HG02981 (cell line): ENCODE data around the gene SPG7.

Experiments
- ATAC-seq: cut with Tn5 transposase; IDR thresholded peaks from one replicate; pipeline ENCODE4 v1.9.1; 2021; ENCODE audit warnings: mild to moderate bottlenecking, moderate library complexity; ENCODE audit not compliant: unreplicated experiment

The SPG7 gene

GRCh38 chr16:89484923-89485679, 23.1 kb upstream of the SPG7 start:
- peak; percentile 49 for ATAC-seq

GRCh38 chr16:89485701-89486246, 22.4 kb upstream of the SPG7 start:
- ATAC-seq = no peak

DNA sequence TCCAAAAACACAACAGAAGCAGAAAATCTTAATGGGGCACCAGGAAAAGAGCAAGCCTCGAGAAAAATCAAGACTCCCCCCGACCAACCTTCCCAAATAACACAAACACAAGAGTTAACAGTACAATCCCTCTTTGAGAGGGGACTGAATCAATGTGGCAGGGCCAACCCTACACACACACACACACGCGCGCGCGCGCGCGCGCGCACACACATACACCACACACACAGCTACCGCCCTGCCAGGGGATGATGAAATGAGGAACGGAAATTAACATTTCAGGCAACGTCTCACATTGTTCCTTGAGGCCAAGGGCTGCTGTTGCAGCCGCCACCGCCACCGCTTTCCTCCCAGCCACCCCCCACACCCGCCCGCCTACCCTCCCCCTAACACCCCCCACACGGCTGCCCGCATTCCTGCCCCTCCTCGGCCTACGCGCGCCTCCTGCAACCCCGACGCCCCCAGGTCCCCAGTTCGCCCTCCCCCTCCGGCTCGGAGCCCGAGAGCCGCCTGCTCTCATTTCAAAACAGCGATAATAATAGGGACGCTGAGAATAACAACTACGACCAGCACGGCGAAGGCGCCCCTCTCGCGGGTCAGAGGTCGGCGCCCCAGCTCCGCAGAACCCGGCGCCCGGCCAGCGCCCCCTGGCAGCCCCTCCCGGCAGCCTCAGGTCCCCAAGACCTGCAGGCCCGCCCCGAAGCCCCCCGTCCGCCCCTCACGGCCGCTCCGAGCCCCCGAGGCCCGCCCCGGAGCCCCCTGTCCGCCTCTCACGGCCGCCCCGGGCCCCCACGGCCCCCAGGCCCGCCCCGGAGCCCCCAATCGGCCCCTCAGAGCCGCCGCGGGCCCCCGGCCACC, 18.9 kb upstream of the SPG7 start:
- ATAC-seq = peak; percentile 24

- no peak for ATAC-seq
Observed at GRCh38 chr16:89489898-89490438, 18.2 kb upstream of the SPG7 start.

DNA sequence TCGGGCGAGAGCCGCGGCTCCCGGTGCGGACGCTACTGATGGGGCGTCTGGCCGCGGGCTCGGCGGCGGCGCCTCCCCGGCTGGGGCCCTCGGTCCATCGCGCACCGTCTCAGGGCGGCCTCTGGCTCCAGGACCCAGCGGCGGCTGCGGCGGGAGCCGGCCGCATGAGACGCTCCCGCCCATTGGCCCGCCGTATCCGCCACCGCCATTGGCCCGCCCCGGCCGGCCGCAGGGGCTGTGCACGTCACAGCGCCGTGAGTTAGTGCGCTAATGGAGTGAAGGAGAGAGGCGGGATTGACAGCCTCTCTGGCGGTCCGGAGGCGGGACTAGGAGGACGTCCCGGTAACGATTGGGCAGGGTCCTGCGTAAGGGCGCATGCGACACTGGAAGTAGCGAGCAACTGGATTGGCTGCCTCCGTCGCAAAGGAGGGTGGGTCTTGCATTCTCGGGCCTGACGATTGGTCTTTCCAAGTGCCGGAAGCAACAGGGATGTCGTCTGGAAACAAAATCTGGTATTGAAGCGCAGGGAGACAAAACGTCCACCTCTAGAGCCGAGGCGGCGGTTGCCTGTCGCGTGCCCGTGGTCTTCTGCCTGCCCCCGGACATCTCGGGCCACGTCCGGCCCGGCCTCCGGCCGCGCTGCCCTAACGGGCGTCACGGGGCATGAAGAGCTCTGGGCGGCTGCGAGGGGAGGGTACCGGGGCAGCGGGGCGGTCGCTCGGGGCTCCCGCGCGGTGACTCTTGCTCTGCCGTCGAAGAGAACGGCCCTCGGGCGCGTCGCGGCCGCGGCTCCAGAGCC, 17.6 kb upstream of the SPG7 start, which contains the start of gene ANKRD11:
Gene ANKRD11, minus strand, starts transcription at position 123 of the 799 bp plus-strand sequence. CDS start 173,542 bp downstream, outside the sequence.
- ATAC-seq = peak; percentile 85

- no peak for ATAC-seq
Observed at GRCh38 chr16:89491238-89491869, 16.8 kb upstream of the SPG7 start.

GRCh38 chr16:89491974-89492687, 16.1 kb upstream of the SPG7 start:
- no peak for ATAC-seq

DNA sequence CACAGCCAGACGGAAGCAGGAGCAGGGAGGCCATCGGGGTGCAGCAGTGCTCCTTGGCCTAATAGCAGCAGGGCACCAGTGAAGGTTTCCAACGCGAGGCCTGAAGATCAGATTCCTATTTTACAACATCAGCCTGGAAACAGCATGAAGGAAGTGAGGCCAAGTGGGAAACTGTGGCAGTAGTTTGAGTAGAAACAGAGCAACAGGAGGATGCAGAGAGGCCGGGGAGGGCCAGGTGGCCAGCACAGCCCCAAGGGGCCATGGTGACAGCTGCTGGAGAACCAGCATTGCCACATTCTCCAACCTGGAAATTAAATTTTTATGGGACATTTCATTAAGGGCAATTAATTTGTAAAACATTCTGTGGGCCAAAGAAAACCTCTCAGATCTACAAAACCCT, 14.4 kb upstream of the SPG7 start:
- ATAC-seq = no peak

DNA sequence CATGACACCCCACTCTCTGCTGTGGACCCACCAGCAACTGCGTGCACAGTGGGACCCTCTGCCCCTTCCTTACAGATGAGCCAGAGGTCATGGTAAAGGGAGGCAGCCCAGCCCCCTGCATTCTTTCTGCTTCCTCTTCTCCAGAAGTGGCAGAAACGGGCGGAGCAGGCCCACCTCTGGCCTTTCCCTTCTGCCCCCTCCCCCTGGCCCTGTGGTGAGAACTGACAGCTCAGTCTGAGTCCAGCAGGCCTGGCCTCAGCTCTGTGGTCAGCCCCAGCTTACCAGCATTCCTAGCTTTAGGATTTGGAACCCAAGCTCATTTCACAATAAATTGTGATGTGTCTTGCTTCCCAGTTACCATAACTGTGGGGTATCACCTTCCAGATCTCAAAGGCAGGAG, 13.1 kb upstream of the SPG7 start:
- ATAC-seq = no peak

DNA sequence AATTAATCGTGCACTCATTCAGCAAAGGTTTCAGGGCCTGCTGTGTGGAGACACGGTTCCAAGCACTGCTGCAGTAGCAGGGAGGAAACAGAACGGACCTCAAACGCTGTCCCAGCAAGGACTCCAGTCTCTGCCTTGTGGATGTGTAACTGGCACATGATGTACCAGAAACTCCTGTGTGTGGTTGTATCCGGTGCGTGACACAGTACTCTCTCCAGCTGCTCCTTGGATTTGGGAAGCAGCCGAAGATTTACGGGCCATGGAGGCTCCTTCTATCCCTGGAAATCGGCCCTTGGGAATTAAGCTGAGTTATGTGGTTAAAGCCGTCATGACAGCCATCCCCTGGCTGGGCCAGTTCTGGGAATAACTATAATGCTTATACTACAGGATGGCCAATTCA, 9.4 kb upstream of the SPG7 start:
- ATAC-seq = no peak

DNA sequence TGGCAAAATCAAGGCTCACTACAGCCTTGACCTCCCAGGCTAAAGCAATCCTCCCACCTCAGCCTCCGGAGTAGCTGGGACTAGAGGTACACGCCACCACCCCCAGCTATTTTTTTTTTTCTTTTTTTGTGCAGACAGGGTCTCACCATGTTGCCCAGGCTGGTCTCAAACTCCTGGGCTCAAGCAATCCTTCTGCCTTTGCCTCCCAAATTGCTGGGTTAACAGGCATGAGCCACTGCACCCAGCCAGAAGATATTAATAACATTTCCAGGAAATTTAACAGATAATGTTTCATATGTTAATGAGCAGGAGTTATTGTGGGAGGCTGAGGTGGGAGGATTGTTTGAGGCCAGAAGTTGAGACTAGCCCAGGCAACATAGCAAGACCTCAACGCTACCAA, 8.4 kb upstream of the SPG7 start:
- no peak for ATAC-seq

DNA sequence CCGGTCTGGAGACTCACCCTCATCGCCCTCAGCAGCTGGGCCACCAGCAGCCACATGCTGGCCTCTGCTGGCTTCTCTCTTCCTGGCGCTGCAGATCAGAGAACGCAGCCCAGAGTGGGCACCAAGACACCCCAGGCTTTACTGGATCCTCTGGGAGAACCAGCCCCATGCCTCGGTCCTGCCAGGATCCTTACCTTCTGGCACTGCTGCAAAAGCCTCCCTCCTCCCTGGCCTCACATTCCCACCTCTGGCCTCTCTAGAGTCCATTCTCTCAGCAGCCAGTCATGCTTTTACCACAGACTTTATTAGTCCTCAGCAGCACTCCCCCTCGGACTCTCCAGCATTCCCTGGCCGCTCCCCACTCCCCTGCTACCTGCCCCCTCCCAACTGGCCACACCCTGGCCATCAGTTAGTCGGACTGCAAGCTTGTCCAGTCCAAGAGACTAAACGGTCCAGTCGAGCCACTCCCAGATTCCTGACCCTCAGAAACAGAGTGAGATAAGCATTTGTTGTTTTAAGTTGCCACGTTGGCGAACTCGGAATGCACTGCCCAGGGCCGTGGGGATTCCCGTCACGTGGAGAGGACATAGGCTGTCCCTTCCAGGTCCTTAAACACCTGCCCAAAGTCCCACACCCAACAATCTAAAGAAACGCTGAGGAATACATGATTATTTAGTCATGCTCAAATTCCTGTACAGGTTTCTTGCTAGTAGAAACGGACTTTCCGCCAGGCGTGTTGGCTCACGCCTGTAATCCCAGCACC, 5.9 kb upstream of the SPG7 start:
- ATAC-seq = no peak

- ATAC-seq = no peak
Observed at GRCh38 chr16:89504091-89504490, 4.1 kb upstream of the SPG7 start.

GRCh38 chr16:89505204-89506112, 2.7 kb upstream of the SPG7 start:
- no peak for ATAC-seq

DNA sequence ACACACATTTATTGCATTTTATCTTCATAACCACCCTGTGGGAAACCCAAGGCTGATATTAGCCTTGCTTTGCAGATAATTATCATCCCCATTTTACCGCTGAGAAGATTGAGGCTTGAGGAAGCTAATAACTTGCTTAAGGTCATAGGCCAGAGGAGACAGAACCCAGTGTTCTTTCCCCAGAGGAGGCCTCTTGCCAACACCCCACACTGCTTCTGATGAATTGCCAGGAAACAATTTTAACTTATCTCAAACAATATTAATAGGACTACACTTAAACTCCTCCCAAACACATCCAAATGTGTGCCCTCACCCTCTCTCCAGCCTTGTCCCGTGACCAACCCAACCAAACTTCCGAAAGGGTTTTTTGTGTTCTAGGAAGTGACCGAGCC, 2.1 kb upstream of the SPG7 start:
- no peak for ATAC-seq

DNA sequence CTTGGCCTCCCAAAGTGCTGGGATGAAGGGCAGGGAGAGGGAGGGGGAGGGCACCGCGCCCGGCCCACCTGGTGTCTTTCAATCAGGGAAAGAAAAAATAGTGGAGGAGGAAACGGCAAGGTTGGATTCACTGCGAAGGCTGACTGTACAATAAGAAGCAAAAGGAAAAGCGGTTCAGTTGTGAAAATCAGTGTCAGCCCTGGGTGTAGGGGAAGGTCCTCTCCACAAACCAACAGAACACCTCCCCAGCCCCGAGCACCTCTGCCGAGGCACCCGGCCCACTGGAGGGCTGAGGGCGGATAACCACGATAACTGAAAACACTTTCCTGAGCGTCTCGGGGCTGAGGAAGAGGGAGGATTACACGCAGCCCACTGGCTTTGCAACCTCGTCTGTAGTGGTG, 1.4 kb upstream of the SPG7 start:
- ATAC-seq = no peak

DNA sequence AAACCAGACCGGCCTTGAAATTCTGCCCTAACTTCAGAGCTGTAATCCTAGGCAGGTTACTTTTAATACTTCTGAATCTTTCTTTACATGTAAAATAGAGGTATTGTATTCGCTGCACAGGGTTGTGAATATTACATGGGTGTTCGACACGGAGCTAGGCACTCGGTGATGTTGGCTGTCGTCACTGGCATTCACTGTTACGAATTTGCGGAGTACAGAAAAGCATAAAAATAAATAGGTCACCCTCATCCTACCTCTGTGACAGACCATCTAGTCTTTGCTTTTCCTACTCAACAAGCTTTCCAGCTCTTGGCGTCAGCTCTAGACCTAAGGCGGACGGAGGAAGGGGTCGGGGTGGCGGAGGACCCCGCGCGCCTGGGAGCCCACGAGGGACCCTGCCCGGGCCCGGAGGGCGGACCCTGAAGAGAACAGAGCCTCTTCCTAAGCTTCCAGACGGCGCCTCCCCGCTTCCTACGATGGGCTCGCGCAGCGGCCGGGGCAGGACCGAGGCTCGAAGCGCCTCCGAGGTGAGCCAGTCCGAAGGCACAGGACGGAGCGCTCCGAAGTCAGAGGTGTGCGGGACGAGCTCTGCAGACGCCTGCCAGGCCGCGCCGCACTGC, 879 bp upstream of the SPG7 start:
- peak; percentile 5 for ATAC-seq
